GM06990 (cell line): ENCODE results near the gene WHRN.

ENCODE experiments used
- DNase-seq: peaks from one replicate; pipeline ENCODE4 v3.0.0-alpha.2; 2011; ENCODE audit not compliant: insufficient read length; ENCODE audit errors: extremely low read depth
- H3K27me3 ChIP-seq: replicated peaks from 2 replicates; pipeline ENCODE4 v1.6.0; 2011; ENCODE audit warnings: low read length; ENCODE audit not compliant: control insufficient read depth, insufficient read depth
- H3K36me3 ChIP-seq: 2 replicates; pipeline ENCODE4 v1.5.1; 2011; ENCODE audit warnings: low read length; ENCODE audit not compliant: control insufficient read depth, insufficient read depth
- H3K4me3 ChIP-seq: replicated peaks from 2 replicates; pipeline ENCODE4 v1.5.1; 2011; ENCODE audit warnings: low read depth, mild to moderate bottlenecking, control low read depth, low read length
- TF ChIP-seq, protein P1 (sequence below): IDR thresholded peaks from 2 replicates; pipeline ENCODE4 v1.5.1; 2011; ENCODE audit warnings: low read length, control low read depth, mild to moderate bottlenecking, inconsistent platforms; ENCODE audit not compliant: insufficient read depth, poor library complexity, severe bottlenecking

WHRN gene

GRCh38 chr9:114419796-114420195 lies 85.5 kb downstream of the WHRN start:
- Histone ChIP-seq H3K4me3 (no peak overlapping the region), H3K36me3 (no peaks in the 10 kb centered on the region), H3K27me3 (peaks cover 1% of the 10 kb centered on the region)
- no peak for DNase-seq
- TF ChIP-seq, protein P1, sequence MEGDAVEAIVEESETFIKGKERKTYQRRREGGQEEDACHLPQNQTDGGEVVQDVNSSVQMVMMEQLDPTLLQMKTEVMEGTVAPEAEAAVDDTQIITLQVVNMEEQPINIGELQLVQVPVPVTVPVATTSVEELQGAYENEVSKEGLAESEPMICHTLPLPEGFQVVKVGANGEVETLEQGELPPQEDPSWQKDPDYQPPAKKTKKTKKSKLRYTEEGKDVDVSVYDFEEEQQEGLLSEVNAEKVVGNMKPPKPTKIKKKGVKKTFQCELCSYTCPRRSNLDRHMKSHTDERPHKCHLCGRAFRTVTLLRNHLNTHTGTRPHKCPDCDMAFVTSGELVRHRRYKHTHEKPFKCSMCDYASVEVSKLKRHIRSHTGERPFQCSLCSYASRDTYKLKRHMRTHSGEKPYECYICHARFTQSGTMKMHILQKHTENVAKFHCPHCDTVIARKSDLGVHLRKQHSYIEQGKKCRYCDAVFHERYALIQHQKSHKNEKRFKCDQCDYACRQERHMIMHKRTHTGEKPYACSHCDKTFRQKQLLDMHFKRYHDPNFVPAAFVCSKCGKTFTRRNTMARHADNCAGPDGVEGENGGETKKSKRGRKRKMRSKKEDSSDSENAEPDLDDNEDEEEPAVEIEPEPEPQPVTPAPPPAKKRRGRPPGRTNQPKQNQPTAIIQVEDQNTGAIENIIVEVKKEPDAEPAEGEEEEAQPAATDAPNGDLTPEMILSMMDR: no peak

GRCh38 chr9:114418053-114418452 lies 87.2 kb downstream of the WHRN start:
- TF ChIP-seq, protein P1: no peak
- DNase-seq: no peak
- H3K36me3 ChIP-seq: no peaks in the 10 kb centered on the region
- H3K27me3 ChIP-seq: no peaks in the 10 kb centered on the region; the same call in none of the 2 replicates
- no peak overlapping the region for H3K4me3 ChIP-seq

GRCh38 chr9:114417511-114417910 lies 87.8 kb downstream of the WHRN start:
- Histone ChIP-seq H3K4me3 (no peak overlapping the region), H3K36me3 (no peaks in the 10 kb centered on the region), H3K27me3 (no peaks in the 10 kb centered on the region; the same call in none of the 2 replicates)
- DNase-seq: no peak
- TF ChIP-seq, protein P1: no peak

DNA sequence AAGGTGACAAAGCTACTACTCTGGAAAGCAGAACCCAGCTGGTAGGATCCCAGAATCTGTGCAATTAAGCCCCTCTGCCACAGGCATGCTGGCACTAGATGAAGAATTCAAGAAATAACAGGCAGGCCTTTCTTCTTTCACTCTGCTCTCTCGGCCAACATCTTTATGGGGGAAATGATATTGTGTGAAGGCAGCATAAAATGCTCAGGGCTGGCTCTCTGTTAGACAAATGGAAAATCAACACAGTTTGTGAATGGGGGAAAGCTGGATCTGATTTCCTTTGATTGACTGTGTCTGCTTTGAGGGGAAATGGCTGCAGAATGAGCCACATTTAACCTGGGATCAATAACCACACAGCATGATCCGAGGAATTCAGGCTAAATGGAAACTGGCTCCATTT lies 88.4 kb downstream of the WHRN start:
- TF ChIP-seq, protein P1: no peak
- DNase-seq: no peak
- Histone ChIP-seq H3K4me3 (no peak overlapping the region), H3K27me3 (no peaks in the 10 kb centered on the region; the same call in none of the 2 replicates), H3K36me3 (no peaks in the 10 kb centered on the region)

GRCh38 chr9:114416290-114416689 lies 89.0 kb downstream of the WHRN start:
- no peaks in the 10 kb centered on the region for H3K36me3 ChIP-seq
- no peak for DNase-seq
- no peaks in the 10 kb centered on the region; the same call in none of the 2 replicates for H3K27me3 ChIP-seq
- TF ChIP-seq, protein P1: no peak
- H3K4me3 ChIP-seq: no peak overlapping the region

- Histone ChIP-seq H3K36me3 (no peaks in the 10 kb centered on the region), H3K4me3 (no peak overlapping the region), H3K27me3 (no peaks in the 10 kb centered on the region; the same call in none of the 2 replicates)
- no peak for DNase-seq
- TF ChIP-seq, protein P1: no peak
Measured at GRCh38 chr9:114414346-114414745, 90.9 kb downstream of the WHRN start.
